Body of pancreas (tissue), 4 donors: ENCODE measurements around the gene SETMAR.

Source experiments
- POLR2A ChIP-seq, 3 donors: fragments of 450-650 bp; IDR thresholded peaks; one replicate each; pipeline ENCODE4 v1.6.1; 2016; ENCODE audit warnings: antibody characterized with exemption in 3 of 3, mild to moderate bottlenecking in 2 of 3
- TF ChIP-seq, protein P1 (sequence below), 7 experiments: fragments of 450-650 bp in 4 of 7; fragments of 200-600 bp in 3 of 7; sonication (generic) in 3 of 7; IDR thresholded peaks; one replicate each; pipeline ENCODE4 v1.5.1; 2016 to 2019; ENCODE audit warnings: antibody characterized with exemption in 7 of 7

- TF ChIP-seq, protein P1, sequence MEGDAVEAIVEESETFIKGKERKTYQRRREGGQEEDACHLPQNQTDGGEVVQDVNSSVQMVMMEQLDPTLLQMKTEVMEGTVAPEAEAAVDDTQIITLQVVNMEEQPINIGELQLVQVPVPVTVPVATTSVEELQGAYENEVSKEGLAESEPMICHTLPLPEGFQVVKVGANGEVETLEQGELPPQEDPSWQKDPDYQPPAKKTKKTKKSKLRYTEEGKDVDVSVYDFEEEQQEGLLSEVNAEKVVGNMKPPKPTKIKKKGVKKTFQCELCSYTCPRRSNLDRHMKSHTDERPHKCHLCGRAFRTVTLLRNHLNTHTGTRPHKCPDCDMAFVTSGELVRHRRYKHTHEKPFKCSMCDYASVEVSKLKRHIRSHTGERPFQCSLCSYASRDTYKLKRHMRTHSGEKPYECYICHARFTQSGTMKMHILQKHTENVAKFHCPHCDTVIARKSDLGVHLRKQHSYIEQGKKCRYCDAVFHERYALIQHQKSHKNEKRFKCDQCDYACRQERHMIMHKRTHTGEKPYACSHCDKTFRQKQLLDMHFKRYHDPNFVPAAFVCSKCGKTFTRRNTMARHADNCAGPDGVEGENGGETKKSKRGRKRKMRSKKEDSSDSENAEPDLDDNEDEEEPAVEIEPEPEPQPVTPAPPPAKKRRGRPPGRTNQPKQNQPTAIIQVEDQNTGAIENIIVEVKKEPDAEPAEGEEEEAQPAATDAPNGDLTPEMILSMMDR (IDR thresholded peaks at IDR 0.05): no peak
- no peak for TF ChIP-seq POLR2A (IDR thresholded peaks at IDR 0.05)
Measured at GRCh38 chr3:4261406-4261805, 41.8 kb upstream of the SETMAR start.
